ENCODE results near the gene HTT. TPM values are rescaled to one million over a fixed set of nuclear protein-coding genes. Genes with fewer than 3 reads are reported as not detected.

The HTT gene
- total and polyA plus RNA-seq, 5 donors, result 13.0 to 25.2 (median 23.1) TPM

- Histone ChIP-seq H3K27ac (ENCODE audit: low read length) (no peak overlapping the region), H3K9me3 (ENCODE audit: control insufficient read depth, low read length) (no peaks in the 10 kb centered on the region), H3K4me1 (ENCODE audit: control insufficient read depth, insufficient read depth, low read length) (no peaks in the 10 kb centered on the region), H3K4me3 (ENCODE audit: low read length) (no peak overlapping the region), H3K27me3 (ENCODE audit: control insufficient read depth, insufficient read depth) (no peaks in the 10 kb centered on the region)
- intact Hi-C loops (cut with DNase I), result no loop called here
- DNase-seq (peak in 2 of 3 donors; percentile 22 to 42), ATAC-seq (no peak)
- WGBS, result 95% methylated on average over 21 of the region's 21 CpGs
Observed at GRCh38 chr4:3247399-3248177, 173.1 kb downstream of the HTT start.

DNA sequence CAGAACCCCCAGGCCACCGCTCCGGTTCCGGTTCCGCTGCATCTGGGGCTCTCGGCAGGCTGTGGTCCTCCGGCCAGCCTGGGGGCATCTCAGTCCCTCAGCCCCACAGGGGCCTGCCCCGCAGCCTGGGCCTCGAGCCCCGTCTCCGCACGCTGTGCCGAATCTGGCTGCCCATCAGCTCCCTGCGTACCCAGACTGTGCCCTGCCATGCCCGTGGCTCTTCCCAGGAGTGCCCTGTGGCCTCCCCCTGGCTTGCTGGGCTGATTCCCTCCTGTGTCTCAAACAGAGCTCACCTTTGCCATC lies 173.6 kb downstream of the HTT start:
- DNase-seq (peak in 1 of 3 donors; percentile 4), ATAC-seq (no peak)
- H3K27me3 ChIP-seq (ENCODE audit: control insufficient read depth, insufficient read depth), result no peaks in the 10 kb centered on the region
- H3K4me3 ChIP-seq (ENCODE audit: low read length), result no peak overlapping the region
- intact Hi-C loops (cut with DNase I), result no loop called here
- WGBS, result 96% methylated on average over 14 of the region's 14 CpGs
- no peaks in the 10 kb centered on the region for H3K4me1 ChIP-seq (ENCODE audit: control insufficient read depth, insufficient read depth, low read length)
- H3K9me3 ChIP-seq (ENCODE audit: control insufficient read depth, low read length), result no peaks in the 10 kb centered on the region
- no peak overlapping the region for H3K27ac ChIP-seq (ENCODE audit: low read length)

- H3K4me1 ChIP-seq (ENCODE audit: control insufficient read depth, insufficient read depth, low read length), result no peaks in the 10 kb centered on the region
- intact Hi-C loops (cut with DNase I), result no loop called here
- peak; percentile 9 to 66 (median 50) for DNase-seq
- H3K27me3 ChIP-seq (ENCODE audit: control insufficient read depth, insufficient read depth), result no peaks in the 10 kb centered on the region
- H3K27ac ChIP-seq (ENCODE audit: low read length), result no peak within 1 kb of the TSS
- ATAC-seq, result no peak
- H3K9me3 ChIP-seq (ENCODE audit: control insufficient read depth, low read length), result no peaks in the 10 kb centered on the region
- H3K4me3 ChIP-seq (ENCODE audit: low read length), result no peak within 1 kb of the TSS
- 86% methylated on average over 72 of the region's 72 CpGs for WGBS
Observed at GRCh38 chr4:3248811-3249661, 174.6 kb downstream of the HTT start, which contains the start of gene MSANTD1. TSS of gene MSANTD1 (plus strand) at chr4:3249159. CDS start at chr4:3249223, 64 bp downstream.

- DNase-seq (peak in 2 of 3 donors; percentile 24 to 41), ATAC-seq (no peak)
- Histone ChIP-seq H3K4me3 (ENCODE audit: low read length) (no peak overlapping the region), H3K9me3 (ENCODE audit: control insufficient read depth, low read length) (no peaks in the 10 kb centered on the region), H3K4me1 (ENCODE audit: control insufficient read depth, insufficient read depth, low read length) (no peaks in the 10 kb centered on the region), H3K27ac (ENCODE audit: low read length) (no peak overlapping the region), H3K27me3 (ENCODE audit: control insufficient read depth, insufficient read depth) (no peaks in the 10 kb centered on the region)
- intact Hi-C loops (cut with DNase I), result no loop called here
- WGBS, result 93% methylated on average over 20 of the region's 20 CpGs
Observed at GRCh38 chr4:3249711-3250437, 175.4 kb downstream of the HTT start.

DNA sequence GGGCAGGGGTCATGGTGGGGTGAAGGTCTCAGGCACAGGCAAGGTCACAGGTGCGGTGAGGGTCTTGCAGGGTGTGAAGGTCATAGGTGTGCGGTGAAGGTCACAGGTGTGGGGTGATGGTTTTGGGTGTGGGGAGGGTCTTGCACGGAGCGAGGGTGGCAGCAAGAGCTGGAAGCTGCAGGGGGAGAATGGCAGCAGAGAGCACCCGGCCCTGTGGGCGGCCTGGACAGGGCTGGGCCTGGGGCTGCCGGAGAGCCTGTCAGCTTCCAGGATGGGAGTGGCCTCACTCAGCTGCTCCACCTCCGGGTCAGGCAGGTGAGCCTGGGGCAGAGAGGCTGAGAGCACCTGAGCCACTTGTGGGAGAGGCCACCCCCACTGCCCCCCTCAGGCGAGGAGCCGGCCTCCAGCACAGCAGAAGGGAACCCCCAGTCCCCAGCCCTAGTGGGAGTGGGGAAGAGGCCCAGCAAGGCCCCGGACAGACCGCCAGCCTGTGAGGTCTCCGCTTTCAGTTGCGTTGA lies 176.0 kb downstream of the HTT start:
- ATAC-seq (no peak), DNase-seq (peak in 1 of 3 donors; percentile 20)
- Histone ChIP-seq H3K4me1 (ENCODE audit: control insufficient read depth, insufficient read depth, low read length) (no peaks in the 10 kb centered on the region), H3K27ac (ENCODE audit: low read length) (no peak overlapping the region), H3K9me3 (ENCODE audit: control insufficient read depth, low read length) (no peaks in the 10 kb centered on the region), H3K4me3 (ENCODE audit: low read length) (no peak overlapping the region), H3K27me3 (ENCODE audit: control insufficient read depth, insufficient read depth) (no peaks in the 10 kb centered on the region)
- WGBS, result 90% methylated on average over 14 of the region's 14 CpGs
- intact Hi-C loops (cut with DNase I), result no loop called here

- Histone ChIP-seq H3K9me3 (ENCODE audit: control insufficient read depth, low read length) (no peaks in the 10 kb centered on the region), H3K27ac (ENCODE audit: low read length) (no peak overlapping the region), H3K27me3 (ENCODE audit: control insufficient read depth, insufficient read depth) (no peaks in the 10 kb centered on the region), H3K4me3 (ENCODE audit: low read length) (no peak overlapping the region), H3K4me1 (ENCODE audit: control insufficient read depth, insufficient read depth, low read length) (no peaks in the 10 kb centered on the region)
- ATAC-seq (no peak), DNase-seq (peak; percentile 8 to 55 (median 36))
- WGBS, result 95% methylated on average over 19 of the region's 19 CpGs
- intact Hi-C loops (cut with DNase I), result no loop called here
Observed at GRCh38 chr4:3250956-3251690, 176.6 kb downstream of the HTT start.

DNA sequence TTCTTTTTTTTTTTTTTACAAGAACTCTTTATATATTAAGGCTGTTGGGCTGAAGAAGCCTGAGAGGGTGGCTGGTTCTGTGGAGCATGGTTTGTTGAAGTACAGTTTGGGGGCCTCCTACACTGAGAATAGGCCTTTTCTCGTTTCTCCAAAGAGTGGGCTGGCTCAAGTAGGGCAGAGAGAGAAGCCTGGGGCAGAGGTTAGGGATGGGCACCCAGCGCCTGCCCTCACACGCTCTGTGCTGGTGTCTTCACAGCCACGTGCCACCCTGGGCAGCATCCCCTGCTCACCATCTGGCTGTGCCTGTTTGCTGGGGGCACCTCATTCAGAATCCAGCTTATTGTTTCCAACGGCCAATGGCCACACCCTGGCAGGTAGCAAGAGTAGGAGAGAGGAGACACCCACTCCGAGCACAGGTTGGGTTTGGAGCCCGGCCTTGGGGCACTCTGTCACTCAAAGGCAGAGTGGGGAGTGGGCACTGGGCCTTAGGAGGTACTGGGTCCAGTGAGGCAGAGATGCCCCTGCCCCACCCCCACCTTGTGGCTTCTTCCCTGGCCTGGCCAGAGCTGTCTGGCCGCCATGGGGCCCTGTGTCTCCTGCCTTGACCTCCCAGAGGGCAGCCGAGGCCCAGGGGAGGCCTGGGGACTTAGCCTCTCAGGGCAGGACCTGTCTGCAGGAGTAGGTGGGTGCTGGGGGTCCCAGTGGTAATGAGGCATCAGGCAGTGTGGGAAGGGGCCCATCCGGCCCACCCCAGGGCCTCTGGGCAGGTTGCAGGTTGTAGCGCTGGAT lies 177.4 kb downstream of the HTT start:
- ATAC-seq, result no peak
- H3K4me3 ChIP-seq (ENCODE audit: low read length), result no peak overlapping the region
- H3K27me3 ChIP-seq (ENCODE audit: control insufficient read depth, insufficient read depth), result no peaks in the 10 kb centered on the region
- intact Hi-C loops (cut with DNase I), result no loop called here
- WGBS, result 95% methylated on average over 11 of the region's 11 CpGs
- peak in 2 of 3 donors; percentile 8 to 33 for DNase-seq
- no peak overlapping the region for H3K27ac ChIP-seq (ENCODE audit: low read length)
- no peaks in the 10 kb centered on the region for H3K9me3 ChIP-seq (ENCODE audit: control insufficient read depth, low read length)
- H3K4me1 ChIP-seq (ENCODE audit: control insufficient read depth, insufficient read depth, low read length), result no peaks in the 10 kb centered on the region

GRCh38 chr4:3252480-3252828 lies 178.0 kb downstream of the HTT start:
- intact Hi-C loops (cut with DNase I), result no loop called here
- Histone ChIP-seq H3K4me3 (ENCODE audit: low read length) (no peak overlapping the region), H3K27me3 (ENCODE audit: control insufficient read depth, insufficient read depth) (no peaks in the 10 kb centered on the region), H3K4me1 (ENCODE audit: control insufficient read depth, insufficient read depth, low read length) (no peaks in the 10 kb centered on the region), H3K27ac (ENCODE audit: low read length) (no peak overlapping the region), H3K9me3 (ENCODE audit: control insufficient read depth, low read length) (no peaks in the 10 kb centered on the region)
- ATAC-seq (no peak), DNase-seq (no peak)
- 95% methylated on average over 3 of the region's 3 CpGs for WGBS

DNA sequence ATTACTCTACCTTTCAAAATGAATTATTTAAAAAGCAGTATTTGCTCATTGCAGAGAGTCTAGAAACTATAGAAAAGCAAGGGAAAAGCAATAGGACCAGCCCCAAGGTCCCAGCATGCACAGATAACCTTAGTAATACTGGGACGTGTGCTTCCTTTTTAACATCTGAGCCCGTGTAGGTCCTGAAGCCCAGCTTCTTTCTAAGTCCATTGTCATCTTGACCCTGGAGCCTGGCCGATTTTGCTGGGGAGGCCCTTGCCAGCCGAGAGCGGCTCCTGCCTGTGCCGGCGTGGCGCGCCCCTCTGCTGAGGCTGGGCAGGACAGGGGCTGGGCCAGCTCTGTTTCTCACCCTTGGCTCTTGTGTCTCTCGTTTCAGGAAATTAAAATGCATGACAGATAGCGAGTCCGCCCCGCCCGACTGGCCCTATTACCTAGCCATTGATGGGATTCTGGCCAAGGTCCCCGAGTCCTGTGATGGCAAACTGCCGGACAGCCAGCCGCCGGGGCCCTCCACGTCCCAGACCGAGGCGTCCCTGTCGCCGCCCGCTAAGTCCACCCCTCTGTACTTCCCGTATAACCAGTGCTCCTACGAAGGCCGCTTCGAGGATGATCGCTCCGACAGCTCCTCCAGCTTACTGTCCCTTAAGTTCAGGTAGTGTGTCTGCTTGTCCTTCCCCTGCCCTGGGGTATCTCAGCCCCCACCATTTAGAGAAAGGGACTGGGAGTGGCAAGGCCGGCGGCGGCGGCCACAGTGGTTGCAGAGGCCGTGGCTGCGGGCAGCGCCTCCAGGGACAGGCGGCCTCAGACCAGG lies 178.6 kb downstream of the HTT start:
- ATAC-seq (peak in 1 of 2 donors; percentile 42), DNase-seq (peak in 2 of 3 donors; percentile 24 to 57)
- no peaks in the 10 kb centered on the region for H3K9me3 ChIP-seq (ENCODE audit: control insufficient read depth, low read length)
- no peaks in the 10 kb centered on the region for H3K27me3 ChIP-seq (ENCODE audit: control insufficient read depth, insufficient read depth)
- H3K27ac ChIP-seq (ENCODE audit: low read length), result no peak overlapping the region
- H3K4me1 ChIP-seq (ENCODE audit: control insufficient read depth, insufficient read depth, low read length), result no peaks in the 10 kb centered on the region
- intact Hi-C loops (cut with DNase I), result no loop called here
- no peak overlapping the region for H3K4me3 ChIP-seq (ENCODE audit: low read length)
- 86% methylated on average over 38 of the region's 38 CpGs for WGBS

Measured in right cardiac atrium (tissue), 5 donors.